Measurements from ENCODE around the gene CCL26.
"Not testable (repeated sequence)": the region's sequence is repeated elsewhere in the genome, so short reads cannot be mapped to it uniquely, and the experiment has no call there.

GRCh38 chr7:75783058-75783457 lies 11.0 kb upstream of the CCL26 start:
- not testable (repeated sequence) for TF ChIP-seq CTCF (IDR thresholded peaks at IDR 0.05; ENCODE audit: low read depth, low read length, missing input control); YY1 (IDR thresholded peaks at IDR 0.05); REST (IDR thresholded peaks at IDR 0.05); SP1 (IDR thresholded peaks at IDR 0.05); EGR1 (IDR thresholded peaks at IDR 0.05; ENCODE audit: low read depth in 2 of 2); RAD21 (IDR thresholded peaks at IDR 0.05); MAX (IDR thresholded peaks at IDR 0.05); GABPA (IDR thresholded peaks at IDR 0.05 in 1 of 2, conservative IDR thresholded peaks at IDR 0.05 in 1 of 2); TAF1 (conservative IDR thresholded peaks at IDR 0.05); ZBTB33 (IDR thresholded peaks at IDR 0.05); ATF3 (IDR thresholded peaks at IDR 0.05); JUND (IDR thresholded peaks at IDR 0.05); HNF4A (conservative IDR thresholded peaks at IDR 0.05); RXRA (IDR thresholded peaks at IDR 0.05)

Measured in liver (tissue), 3 donors.